Thoracic aorta (tissue), 2 donors: ENCODE data around the gene MLANA. TPM values are rescaled to one million over a fixed set of nuclear protein-coding genes. Genes with fewer than 3 reads are reported as not detected.

Source experiments
- ATAC-seq: fragments of 150-250 bp; one replicate; pipeline ENCODE4 v1.8.0; 2017; ENCODE audit warnings: low read depth; ENCODE audit not compliant: insufficient number of reproducible peaks, low FRiP score
- DNase-seq: peaks from one replicate; pipeline ENCODE4 v3.0.0-alpha.2; 2020; ENCODE audit warnings: low spot score
- H3K27ac ChIP-seq, 2 donors: fragments of 200-600 bp; sonication (generic); 1 replicate in 1 of 2; 2 replicates in 1 of 2; pipeline ENCODE4 v1.5.1; 2016; ENCODE audit warnings: mild to moderate bottlenecking in 2 of 2, moderate library complexity in 2 of 2
- H3K27me3 ChIP-seq: fragments of 200-600 bp; sonication (generic); replicated peaks from 2 replicates; pipeline ENCODE4 v1.6.0; 2016; ENCODE audit warnings: mild to moderate bottlenecking; ENCODE audit not compliant: insufficient read depth
- H3K36me3 ChIP-seq: fragments of 200-600 bp; sonication (generic); one replicate; pipeline ENCODE4 v1.5.1; 2016
- H3K4me1 ChIP-seq, 2 donors: fragments of 200-600 bp; sonication (generic); 1 replicate in 1 of 2; 2 replicates in 1 of 2; pipeline versions ENCODE4 v1.5.1 to v1.6.0; 2016; ENCODE audit warnings: low read depth in 2 of 2, mild to moderate bottlenecking in 1 of 2; ENCODE audit not compliant: control insufficient read depth in 1 of 2
- H3K4me3 ChIP-seq: fragments of 200-600 bp; sonication (generic); 2 replicates; pipeline ENCODE4 v1.5.1; 2016; ENCODE audit warnings: mild to moderate bottlenecking
- H3K9me3 ChIP-seq: fragments of 200-600 bp; sonication (generic); 2 replicates; pipeline ENCODE4 v1.5.1; 2016
- CTCF ChIP-seq: fragments of 200-600 bp; sonication (generic); IDR thresholded peaks from one replicate; pipeline ENCODE4 v1.5.1; 2019; ENCODE audit warnings: antibody characterized with exemption
- total RNA-seq, 2 donors: library from RNA; depleted of rRNA; stranded (reverse); fragments of >200 nt; gene quantifications; one replicate each; pipeline versions ENCODE4 v1.1.0 to v1.2.3, GENCODE V29; 2016

The MLANA gene
- total RNA-seq, 2 donors from 2014 or later: not detected

GRCh38 chr9:5893134-5893505 is 2.4 kb downstream of the MLANA start:
- Histone ChIP-seq H3K27me3 (no peaks in the 10 kb centered on the region), H3K36me3 (no peaks in the 10 kb centered on the region), H3K4me1 (no peaks in the 10 kb centered on the region), H3K27ac (no peak overlapping the region), H3K4me3 (no peak overlapping the region), H3K9me3 (no peaks in the 10 kb centered on the region)
- DNase-seq (no peak), ATAC-seq (no peak)
- no peak for TF ChIP-seq CTCF

DNA sequence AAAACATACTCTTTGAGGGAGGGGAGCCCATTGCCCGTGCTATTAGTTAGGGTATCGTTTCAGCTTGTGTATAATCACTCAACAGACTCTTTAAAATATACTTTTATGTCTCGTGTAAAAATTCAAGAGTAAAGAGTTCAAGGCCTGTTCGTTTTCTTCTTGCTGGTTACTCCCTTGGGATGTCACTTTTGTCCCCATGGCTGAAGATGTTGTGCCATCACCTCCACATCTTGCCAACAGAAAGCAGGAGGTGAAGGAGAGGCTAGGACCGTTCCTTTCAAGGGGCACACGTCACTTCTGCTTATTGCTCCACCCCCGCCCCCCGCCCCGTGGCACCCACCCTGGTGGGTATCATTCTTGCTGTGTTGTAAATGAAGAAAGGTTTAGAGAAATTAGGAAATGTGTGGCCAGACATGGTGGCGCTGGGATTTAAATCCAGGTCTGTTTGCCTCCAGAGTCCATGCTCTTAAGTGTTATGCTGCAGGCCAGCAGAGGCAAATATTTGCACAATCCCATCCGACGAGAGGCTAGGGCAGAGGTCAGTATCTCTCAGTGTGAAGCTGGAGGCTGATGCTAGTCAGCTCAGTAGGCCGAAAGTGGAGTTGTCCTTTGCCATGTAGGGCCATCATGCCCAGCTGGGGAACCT is 3.0 kb downstream of the MLANA start:
- Histone ChIP-seq H3K9me3 (no peaks in the 10 kb centered on the region), H3K27ac (no peak overlapping the region), H3K4me3 (no peak overlapping the region), H3K36me3 (no peaks in the 10 kb centered on the region), H3K4me1 (no peaks in the 10 kb centered on the region), H3K27me3 (no peaks in the 10 kb centered on the region)
- DNase-seq (no peak), ATAC-seq (no peak)
- TF ChIP-seq CTCF: no peak

- no peak overlapping the region for H3K4me3 ChIP-seq
- TF ChIP-seq CTCF: no peak
- ATAC-seq: no peak
- H3K27ac ChIP-seq: no peak overlapping the region
- H3K36me3 ChIP-seq: no peaks in the 10 kb centered on the region
- no peaks in the 10 kb centered on the region for H3K9me3 ChIP-seq
- no peaks in the 10 kb centered on the region for H3K27me3 ChIP-seq
- no peaks in the 10 kb centered on the region for H3K4me1 ChIP-seq
- no peak for DNase-seq
Measured at GRCh38 chr9:5894237-5894959, 3.7 kb downstream of the MLANA start.

GRCh38 chr9:5895782-5896181 is 5.1 kb downstream of the MLANA start:
- H3K27me3 ChIP-seq: no peaks in the 10 kb centered on the region
- no peaks in the 10 kb centered on the region for H3K4me1 ChIP-seq
- H3K36me3 ChIP-seq: no peaks in the 10 kb centered on the region
- no peak for TF ChIP-seq CTCF
- ATAC-seq (no peak), DNase-seq (no peak)
- H3K27ac ChIP-seq: no peak overlapping the region
- no peaks in the 10 kb centered on the region for H3K9me3 ChIP-seq
- H3K4me3 ChIP-seq: no peak overlapping the region

DNA sequence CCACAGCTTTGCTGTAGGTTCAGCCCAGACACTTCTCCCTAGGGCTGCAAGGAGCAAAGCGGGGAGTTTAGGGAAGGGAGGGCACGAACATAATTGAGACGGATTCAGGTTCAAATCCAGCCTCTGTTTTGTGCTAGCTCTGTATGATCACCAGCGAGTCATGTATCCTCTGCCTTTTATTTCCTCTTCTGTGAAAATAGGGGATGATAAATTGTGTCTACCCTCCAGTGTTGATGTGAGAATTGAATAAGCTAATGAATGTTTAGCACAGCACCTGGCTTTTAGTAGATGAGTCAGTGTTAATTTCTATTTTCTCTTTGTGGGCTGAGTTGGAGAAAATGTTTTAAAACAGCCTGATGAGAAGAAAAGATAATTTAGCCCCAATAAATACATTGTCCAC is 6.2 kb downstream of the MLANA start:
- H3K27ac ChIP-seq: no peak overlapping the region
- H3K9me3 ChIP-seq: no peaks in the 10 kb centered on the region
- no peak for TF ChIP-seq CTCF
- ATAC-seq (peak; percentile 32), DNase-seq (no peak)
- no peak overlapping the region for H3K4me3 ChIP-seq
- H3K4me1 ChIP-seq: no peaks in the 10 kb centered on the region
- H3K27me3 ChIP-seq: no peaks in the 10 kb centered on the region
- no peaks in the 10 kb centered on the region for H3K36me3 ChIP-seq
